ENCODE results near the gene KCTD4. TPM values are rescaled to one million over a fixed set of nuclear protein-coding genes. Genes with fewer than 3 reads are reported as not detected.

KCTD4 gene
- polyA plus RNA-seq, 3 donors: 0.12 TPM; not detected in 2

- H3K4me1 Mint-ChIP-seq: peaks cover 9% of the 10 kb centered on the region
- peaks cover 0 to 4% (median 0%) of the 10 kb centered on the region in 3 donors for H3K27me3 Mint-ChIP-seq (ENCODE audit: low read depth in 3 of 3)
- WGBS (ENCODE audit: insufficient coverage): no CpG with 5 or more reads among the region's 1 CpG
- H3K9me3 ChIP-seq (replicated peaks in 1 of 2; ENCODE audit: control insufficient read depth in 1 of 2, insufficient read depth in 1 of 2, low read length in 2 of 2): no peaks in the 10 kb centered on the region
- no peaks in the 10 kb centered on the region for H3K9me3 Mint-ChIP-seq
- no peak overlapping the region for H2AFZ ChIP-seq (ENCODE audit: insufficient read depth, low read depth, low read length, poor library complexity, severe bottlenecking)
- peaks cover 9% of the 10 kb centered on the region for H4K20me1 ChIP-seq (ENCODE audit: insufficient read depth, low read length)
- no peak overlapping the region for H3K27ac ChIP-seq (ENCODE audit: low read depth in 1 of 2, low read length in 2 of 2)
- peaks cover 0 to 3% of the 10 kb centered on the region in 2 donors for H3K4me1 ChIP-seq (ENCODE audit: control insufficient read depth in 1 of 2, insufficient read depth in 2 of 2, low read length in 2 of 2)
- no peaks in the 10 kb centered on the region for H3K27me3 ChIP-seq (ENCODE audit: control insufficient read depth in 2 of 2, insufficient read depth in 2 of 2, low read length in 2 of 2)
- H3K4me3 ChIP-seq (replicated peaks in 1 of 3; ENCODE audit: low read depth in 2 of 3, low read length in 3 of 3): no peak overlapping the region
- H3K36me3 ChIP-seq (replicated peaks in 1 of 2; ENCODE audit: control insufficient read depth in 1 of 2, insufficient read depth in 2 of 2, low read length in 2 of 2): no peaks in the 10 kb centered on the region
- H3K4me3 Mint-ChIP-seq: no peak overlapping the region
- H3K79me2 ChIP-seq (ENCODE audit: insufficient read depth, low read length): no peaks in the 10 kb centered on the region
- no peak overlapping the region for H3K4me2 ChIP-seq (replicated peaks; ENCODE audit: extremely low read depth, low read length, poor library complexity, severe bottlenecking)
- no peak for TF ChIP-seq CTCF (IDR thresholded peaks at IDR 0.05)
- intact Hi-C loops (cut with micrococcal nuclease): no loop called here
- H3K27ac Mint-ChIP-seq: peak overlapping the region in 1 of 7 donors; percentile 9
- peaks cover 12 to 17% of the 10 kb centered on the region in 2 donors for H3K36me3 Mint-ChIP-seq
- no peak overlapping the region for H3K9ac ChIP-seq (ENCODE audit: insufficient read depth, low read length, poor library complexity, severe bottlenecking)
- DNase-seq: no peak
These were observed 17.8 kb upstream of the KCTD4 start for GRCh38 chr13:45218689-45219088.

- H3K27me3 ChIP-seq (ENCODE audit: control insufficient read depth in 2 of 2, insufficient read depth in 2 of 2, low read length in 2 of 2): no peaks in the 10 kb centered on the region
- Mint-ChIP-seq H3K27me3 (ENCODE audit: low read depth in 3 of 3) (peaks cover 0 to 2% (median 0%) of the 10 kb centered on the region in 3 donors), H3K9me3 (no peaks in the 10 kb centered on the region), H3K27ac (peak overlapping the region in 2 of 7 donors; percentile 1 to 76), H3K4me3 (no peak overlapping the region), H3K4me1 (peaks cover 9% of the 10 kb centered on the region), H3K36me3 (peaks cover 11 to 17% of the 10 kb centered on the region in 2 donors)
- intact Hi-C loops (cut with micrococcal nuclease): no loop called here
- no peak overlapping the region for H3K4me2 ChIP-seq (replicated peaks; ENCODE audit: extremely low read depth, low read length, poor library complexity, severe bottlenecking)
- no peak overlapping the region for H2AFZ ChIP-seq (ENCODE audit: insufficient read depth, low read depth, low read length, poor library complexity, severe bottlenecking)
- H3K9ac ChIP-seq (ENCODE audit: insufficient read depth, low read length, poor library complexity, severe bottlenecking): no peak overlapping the region
- no peak overlapping the region for H3K27ac ChIP-seq (ENCODE audit: low read depth in 1 of 2, low read length in 2 of 2)
- H4K20me1 ChIP-seq (ENCODE audit: insufficient read depth, low read length): peaks cover 9% of the 10 kb centered on the region
- H3K4me1 ChIP-seq (ENCODE audit: control insufficient read depth in 1 of 2, insufficient read depth in 2 of 2, low read length in 2 of 2): peaks cover 0 to 3% of the 10 kb centered on the region in 2 donors
- no peak overlapping the region for H3K4me3 ChIP-seq (replicated peaks in 1 of 3; ENCODE audit: low read depth in 2 of 3, low read length in 3 of 3)
- no peaks in the 10 kb centered on the region for H3K79me2 ChIP-seq (ENCODE audit: insufficient read depth, low read length)
- no peak for DNase-seq
- TF ChIP-seq CTCF (IDR thresholded peaks at IDR 0.05): no peak
- no CpG with 5 or more reads among the region's 4 CpGs for WGBS (ENCODE audit: insufficient coverage)
- H3K36me3 ChIP-seq (replicated peaks in 1 of 2; ENCODE audit: control insufficient read depth in 1 of 2, insufficient read depth in 2 of 2, low read length in 2 of 2): no peaks in the 10 kb centered on the region
- H3K9me3 ChIP-seq (replicated peaks in 1 of 2; ENCODE audit: control insufficient read depth in 1 of 2, insufficient read depth in 1 of 2, low read length in 2 of 2): no peaks in the 10 kb centered on the region
These were observed 15.3 kb upstream of the KCTD4 start for GRCh38 chr13:45216193-45216592.

Data from CD14-positive monocyte (primary cell).